ENCODE data around the gene LCE1E.

Gene LCE1E

GRCh38 chr1:152786077-152786476 lies at the start of gene LCE1E:
LCE1E (plus strand) TSS chr1:152786257; CDS start chr1:152787300, 1,043 bp downstream.
- DNase-seq = no peak
- intact Hi-C loops (cut with DNase I) = no loop called here

DNA sequence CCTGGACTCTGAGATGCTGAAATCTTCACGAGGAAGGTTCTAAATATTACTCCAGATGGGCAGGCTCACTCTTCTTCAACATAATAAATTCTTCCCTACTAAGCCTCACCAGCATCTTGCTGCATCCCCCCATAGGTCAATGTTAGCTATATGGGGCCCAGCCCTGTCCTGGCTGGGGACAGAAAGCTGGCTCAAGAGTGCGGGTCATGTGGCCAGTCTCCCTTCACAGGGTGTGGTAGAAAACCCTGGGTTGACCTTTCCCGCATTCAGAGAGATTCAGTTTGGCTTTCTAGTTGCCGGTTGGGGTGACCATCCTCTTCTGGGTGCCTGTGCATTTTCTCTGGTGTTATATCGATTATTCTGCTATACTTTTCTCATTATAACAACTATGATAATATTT lies 48.1 kb upstream of the LCE1E start:
- DNase-seq = no peak
- intact Hi-C loops (cut with DNase I) = no loop called here

- DNase-seq = no peak
- intact Hi-C loops (cut with DNase I) = no loop called here
Observed at GRCh38 chr1:152739841-152740240, 46.2 kb upstream of the LCE1E start.

DNA sequence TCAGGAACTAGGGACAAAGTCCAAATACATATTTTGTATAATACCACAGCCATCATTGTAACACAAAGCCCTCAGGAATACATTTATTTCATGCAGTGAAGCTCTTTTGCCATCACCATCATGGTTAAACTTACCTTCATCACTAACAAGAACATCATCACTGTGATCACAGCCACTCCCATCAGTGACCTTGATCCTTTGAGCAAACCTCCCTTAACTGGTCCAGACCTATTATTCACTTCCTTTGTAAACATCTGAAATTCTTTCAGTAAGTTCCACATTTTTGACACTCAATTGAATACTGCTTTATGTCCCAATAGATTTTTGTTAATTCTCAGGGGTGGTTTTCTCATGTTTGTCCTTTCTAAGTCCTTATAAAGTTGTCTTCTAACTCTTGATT lies 44.4 kb upstream of the LCE1E start:
- DNase-seq = no peak
- intact Hi-C loops (cut with DNase I) = no loop called here

GRCh38 chr1:152743371-152744145 lies 42.5 kb upstream of the LCE1E start:
- intact Hi-C loops (cut with DNase I) = no loop called here
- no peak for DNase-seq

DNA sequence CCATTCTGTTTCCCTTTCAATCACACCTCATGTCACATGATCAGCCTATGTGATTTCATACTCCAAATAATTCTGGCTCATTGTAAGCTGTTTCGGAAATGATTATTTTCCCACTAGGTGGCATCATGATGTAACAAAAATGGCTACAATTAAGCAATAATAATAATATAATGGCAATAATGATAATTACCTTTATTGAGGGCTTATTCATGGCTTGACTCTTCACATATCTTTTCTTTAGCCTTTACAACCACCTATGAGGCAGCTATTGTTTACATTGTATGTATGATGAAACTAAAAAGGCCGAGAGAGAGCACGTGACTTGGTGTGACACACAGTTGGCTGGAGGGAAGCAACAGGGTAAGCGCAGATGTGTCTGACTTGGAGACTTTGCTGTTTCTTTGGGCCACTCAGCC lies 40.8 kb upstream of the LCE1E start:
- intact Hi-C loops (cut with DNase I) = no loop called here

GRCh38 chr1:152745765-152746444 lies 40.2 kb upstream of the LCE1E start:
- intact Hi-C loops (cut with DNase I) = no loop called here
- DNase-seq = no peak

More for the DNA sequence above, 40.8 kb upstream of the LCE1E start:
- DNase-seq = no peak

GRCh38 chr1:152747831-152748230 lies 38.2 kb upstream of the LCE1E start:
- intact Hi-C loops (cut with DNase I) = no loop called here

GRCh38 chr1:152752225-152752624 lies 33.8 kb upstream of the LCE1E start:
- DNase-seq = no peak
- intact Hi-C loops (cut with DNase I) = no loop called here

More at GRCh38 chr1:152747831-152748230, 38.2 kb upstream of the LCE1E start:
- DNase-seq = no peak

DNA sequence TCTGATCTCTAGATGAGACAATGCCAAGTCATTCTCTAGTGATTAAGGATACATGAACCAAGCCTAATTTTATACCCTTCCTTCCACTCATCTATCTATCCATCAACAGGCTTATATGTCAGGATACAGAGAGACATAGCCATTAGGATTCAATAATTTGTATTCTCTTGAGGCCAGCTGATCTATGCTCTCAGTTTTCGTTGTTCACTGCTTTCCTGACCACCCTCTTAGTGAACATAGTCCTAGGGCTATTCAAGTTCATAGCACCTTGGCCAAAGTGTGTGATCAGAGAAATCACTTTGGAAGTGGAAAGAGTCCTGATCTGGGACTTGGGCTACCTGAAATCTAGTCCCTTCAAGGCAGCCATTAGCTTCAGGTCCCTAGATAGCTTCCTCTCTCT lies 32.5 kb upstream of the LCE1E start:
- intact Hi-C loops (cut with DNase I) = no loop called here
- no peak for DNase-seq

DNA sequence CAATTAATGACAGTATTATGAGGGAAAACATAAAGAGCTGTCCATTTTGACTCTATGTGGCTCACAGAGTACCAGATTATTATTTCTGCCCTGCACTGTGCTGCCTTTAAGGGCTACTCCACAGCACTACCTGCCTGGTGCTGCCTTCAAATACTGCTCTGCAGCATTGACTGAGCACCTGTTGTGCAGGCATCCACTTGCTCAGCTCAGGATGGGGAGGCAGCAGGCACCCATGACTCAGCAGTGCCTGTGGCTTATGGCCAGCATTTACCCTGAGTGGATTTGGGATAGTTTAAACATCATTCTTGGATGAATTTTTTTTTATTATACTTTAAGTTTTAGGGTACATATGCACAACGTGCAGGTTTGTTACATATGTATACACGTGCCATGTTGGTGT lies 29.2 kb upstream of the LCE1E start:
- peak in 30 of 42 donors; percentile 7 to 74 (median 40) for DNase-seq
- intact Hi-C loops (cut with DNase I) = no loop called here

DNA sequence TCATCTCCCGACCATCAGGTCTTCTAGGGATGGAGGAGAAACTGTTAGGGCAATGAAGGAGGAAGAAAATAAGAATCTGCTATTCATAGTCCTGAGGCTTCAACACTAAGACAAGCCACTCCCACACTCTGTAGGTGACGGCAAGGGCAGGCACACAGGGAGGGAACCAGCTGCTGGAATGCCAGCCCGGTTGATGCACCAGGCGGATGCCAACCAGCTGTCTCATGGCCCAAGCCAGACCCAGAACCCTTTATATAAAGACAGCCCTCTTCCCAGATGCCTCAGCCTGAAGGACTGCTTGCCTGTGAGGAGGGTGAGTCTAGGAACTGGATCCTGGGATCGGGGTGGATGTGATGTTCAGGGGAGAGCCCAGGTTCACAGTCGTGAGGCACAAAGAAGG lies 28.3 kb upstream of the LCE1E start, which contains the start of gene KPRP:
KPRP (plus strand) TSS at position 279 of the 400 bp plus-strand sequence. CDS start 1,564 bp downstream, outside the sequence.
- intact Hi-C loops (cut with DNase I) = no loop called here
- DNase-seq = peak in 30 of 42 donors; percentile 8 to 77 (median 50)

- DNase-seq = no peak
- intact Hi-C loops (cut with DNase I) = no loop called here
Observed at GRCh38 chr1:152758636-152759035, 27.4 kb upstream of the LCE1E start.

GRCh38 chr1:152759453-152760173 lies 26.4 kb upstream of the LCE1E start:
- no peak for DNase-seq
- intact Hi-C loops (cut with DNase I) = no loop called here

GRCh38 chr1:152760551-152761190 lies 25.4 kb upstream of the LCE1E start:
- intact Hi-C loops (cut with DNase I) = no loop called here
- DNase-seq = no peak

DNA sequence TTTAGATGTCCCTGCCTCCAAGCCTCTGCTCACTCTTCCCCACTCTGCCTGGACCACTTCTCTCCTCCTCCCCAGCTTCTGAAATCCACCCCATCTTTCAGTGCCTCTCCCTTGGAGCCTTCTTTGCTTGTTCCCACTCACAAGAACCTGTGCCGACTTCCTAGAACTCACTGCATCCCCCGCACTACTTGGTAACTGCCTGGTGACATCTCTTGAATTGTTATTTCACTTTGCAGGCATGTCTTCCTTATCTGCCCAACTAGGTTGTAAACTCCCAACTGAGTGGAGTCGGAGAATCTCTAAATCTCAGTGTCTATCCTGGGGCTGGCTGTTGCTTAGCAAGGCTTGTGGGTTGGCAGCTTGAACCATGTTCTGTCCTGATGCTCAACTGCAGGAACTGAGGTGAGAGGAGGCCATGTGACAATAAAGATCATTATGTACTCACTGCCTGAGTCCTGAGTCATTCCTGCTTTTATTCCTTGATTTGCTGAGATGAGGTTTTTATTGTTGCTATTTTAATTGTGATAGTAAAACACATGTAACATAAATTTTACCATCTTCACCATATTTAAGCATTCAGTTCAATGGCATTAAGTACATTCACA lies 24.3 kb upstream of the LCE1E start:
- intact Hi-C loops (cut with DNase I) = no loop called here
- DNase-seq = peak in 37 of 42 donors; percentile 17 to 92 (median 60)

GRCh38 chr1:152768847-152769533 lies 17.1 kb upstream of the LCE1E start:
- intact Hi-C loops (cut with DNase I) = no loop called here
- no peak for DNase-seq

GRCh38 chr1:152770411-152770810 lies 15.6 kb upstream of the LCE1E start:
- no peak for DNase-seq
- intact Hi-C loops (cut with DNase I) = no loop called here

Data from head of caudate nucleus (tissue), 42 donors.